ENCODE results near the gene CEMIP.

Gene CEMIP

DNA sequence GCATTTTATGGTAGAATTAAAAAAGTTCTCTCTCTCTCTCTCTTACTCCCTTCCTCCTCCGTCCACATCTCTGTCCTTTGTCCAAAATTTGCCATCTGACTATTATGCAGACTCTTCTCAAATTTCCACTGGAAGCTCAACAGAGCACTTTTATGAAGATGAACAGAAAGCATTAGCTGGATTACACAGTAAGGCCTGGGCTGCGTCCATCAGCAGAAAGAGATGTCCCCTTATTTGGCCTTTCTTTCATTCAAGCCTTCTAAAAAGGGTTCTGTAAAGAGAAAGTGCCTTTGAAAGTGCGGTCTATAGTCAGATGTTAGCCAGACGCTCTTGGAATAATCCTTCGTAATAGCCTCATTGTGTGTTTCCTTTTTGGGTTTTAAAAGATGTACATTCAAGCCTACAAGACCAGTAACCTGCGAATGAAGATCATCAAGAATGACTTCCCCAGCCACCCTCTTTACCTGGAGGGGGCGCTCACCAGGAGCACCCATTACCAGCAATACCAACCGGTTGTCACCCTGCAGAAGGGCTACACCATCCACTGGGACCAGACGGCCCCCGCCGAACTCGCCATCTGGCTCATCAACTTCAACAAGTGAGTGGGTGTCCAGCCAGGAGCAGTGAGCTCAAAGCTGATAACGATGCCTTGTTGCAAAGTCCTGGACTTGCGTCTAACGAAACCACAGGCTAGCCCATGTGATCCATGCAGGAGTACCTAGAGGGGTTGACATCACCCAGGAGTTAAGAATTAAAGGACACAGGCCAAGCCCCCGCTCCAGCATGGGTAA lies 157.3 kb downstream of the CEMIP start:
- Mint-ChIP-seq H3K4me1 (peaks cover 4% of the 10 kb centered on the region), H3K27ac (no peak overlapping the region), H3K4me3 (no peak overlapping the region), H3K9me3 (no peaks in the 10 kb centered on the region), H3K27me3 (no peaks in the 10 kb centered on the region), H3K36me3 (peaks cover 40% of the 10 kb centered on the region)
- ATAC-seq = no peak

GRCh38 chr15:80937718-80938117 lies 158.5 kb downstream of the CEMIP start:
- Mint-ChIP-seq H3K9me3 (no peaks in the 10 kb centered on the region), H3K27ac (no peak overlapping the region), H3K4me1 (peaks cover 4% of the 10 kb centered on the region), H3K36me3 (peaks cover 52% of the 10 kb centered on the region), H3K4me3 (no peak overlapping the region), H3K27me3 (no peaks in the 10 kb centered on the region)
- no peak for ATAC-seq

DNA sequence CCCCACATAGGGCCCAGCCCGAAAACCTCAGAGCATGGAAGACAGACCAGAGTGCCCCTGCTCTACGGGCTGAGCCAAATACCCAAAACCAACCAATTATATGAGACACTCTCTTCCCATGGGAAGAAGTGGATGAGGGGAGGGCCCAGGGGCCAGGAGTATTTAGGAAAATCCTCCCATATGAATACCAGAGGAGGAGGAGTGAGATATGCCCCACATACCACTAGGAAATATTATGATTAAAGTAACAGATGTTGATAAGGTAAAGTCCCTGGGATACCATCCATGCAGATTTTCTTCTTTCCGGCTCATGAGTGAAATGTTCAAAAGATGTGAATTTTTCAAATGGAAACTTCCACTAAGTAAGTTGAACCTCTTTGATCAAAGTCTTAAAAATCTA lies 160.0 kb downstream of the CEMIP start:
- ATAC-seq = no peak
- Mint-ChIP-seq H3K36me3 (peaks cover 67% of the 10 kb centered on the region), H3K4me3 (no peak overlapping the region), H3K27me3 (no peaks in the 10 kb centered on the region), H3K4me1 (peaks cover 4% of the 10 kb centered on the region), H3K27ac (no peak overlapping the region), H3K9me3 (no peaks in the 10 kb centered on the region)

DNA sequence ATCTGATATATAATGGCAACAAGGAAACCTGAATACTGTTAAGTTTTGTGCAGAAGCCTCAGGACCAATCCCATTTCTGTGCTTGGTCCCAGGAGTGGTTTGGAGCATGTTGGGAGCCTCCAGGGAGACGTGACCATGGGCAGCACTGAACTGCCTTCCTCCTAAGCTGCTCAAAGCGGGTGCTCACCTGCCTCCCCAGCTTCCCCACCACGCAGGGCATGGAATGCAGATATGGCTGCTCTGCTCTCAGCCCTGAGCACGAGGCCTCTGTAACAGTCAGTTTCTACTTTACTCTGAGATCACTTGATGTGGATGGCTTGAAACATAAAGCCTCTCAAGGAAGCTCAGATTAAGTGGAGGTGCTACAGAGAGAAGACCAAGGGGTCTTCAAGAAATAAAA lies 161.2 kb downstream of the CEMIP start:
- Mint-ChIP-seq H3K36me3 (peaks cover 65% of the 10 kb centered on the region), H3K4me3 (no peak overlapping the region), H3K27me3 (no peaks in the 10 kb centered on the region), H3K9me3 (no peaks in the 10 kb centered on the region), H3K4me1 (peaks cover 2% of the 10 kb centered on the region), H3K27ac (no peak overlapping the region)
- ATAC-seq = no peak

DNA sequence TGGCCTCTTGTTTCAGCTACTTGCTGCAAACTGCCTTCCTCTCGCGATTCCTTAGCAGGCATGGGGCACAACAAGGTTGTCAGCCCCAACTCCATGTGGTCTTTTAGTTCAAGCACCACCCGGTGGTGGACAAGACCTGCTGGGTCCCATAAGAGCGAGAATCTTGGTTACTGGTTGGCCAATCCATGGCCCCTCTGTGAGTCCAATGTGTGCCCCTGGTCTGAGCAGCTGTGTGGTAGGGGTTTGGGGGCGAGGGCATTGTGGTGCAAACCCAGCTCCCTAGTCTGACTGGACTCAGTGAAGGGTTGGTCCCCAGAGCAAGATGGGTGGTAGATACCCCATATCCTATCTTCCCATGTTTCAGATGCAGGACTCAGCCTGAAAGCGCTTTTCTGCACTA lies 161.7 kb downstream of the CEMIP start:
- H3K27ac Mint-ChIP-seq = no peak overlapping the region
- peaks cover 7% of the 10 kb centered on the region for H3K4me1 Mint-ChIP-seq
- H3K36me3 Mint-ChIP-seq = peaks cover 70% of the 10 kb centered on the region
- H3K9me3 Mint-ChIP-seq = no peaks in the 10 kb centered on the region
- no peak overlapping the region for H3K4me3 Mint-ChIP-seq
- ATAC-seq = no peak
- no peaks in the 10 kb centered on the region for H3K27me3 Mint-ChIP-seq

DNA sequence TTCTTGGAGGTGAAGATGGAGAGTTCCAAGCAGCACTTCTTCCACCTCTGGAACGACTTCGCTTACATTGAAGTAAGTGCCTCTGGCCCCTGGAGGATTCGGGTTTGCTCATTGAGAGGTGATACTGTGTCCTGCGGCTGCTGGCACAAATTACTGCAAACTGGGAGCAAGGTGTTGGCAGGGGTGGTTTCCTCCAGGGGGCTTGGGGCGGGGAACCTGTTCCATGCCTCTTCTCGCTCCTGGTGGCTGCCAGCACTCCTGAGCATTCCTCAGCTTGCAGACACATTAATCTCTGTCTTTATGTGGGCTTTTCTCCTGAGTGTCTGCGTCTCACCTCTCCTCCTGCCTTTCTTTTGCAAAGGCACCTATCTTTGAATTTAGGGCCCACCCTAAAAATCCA lies 163.1 kb downstream of the CEMIP start:
- Mint-ChIP-seq H3K27me3 (no peaks in the 10 kb centered on the region), H3K4me3 (no peak overlapping the region), H3K9me3 (no peaks in the 10 kb centered on the region), H3K4me1 (peaks cover 16% of the 10 kb centered on the region), H3K27ac (no peak overlapping the region), H3K36me3 (peaks cover 71% of the 10 kb centered on the region)
- no peak for ATAC-seq

- H3K27ac Mint-ChIP-seq = no peak overlapping the region
- peaks cover 16% of the 10 kb centered on the region for H3K4me1 Mint-ChIP-seq
- peaks cover 74% of the 10 kb centered on the region for H3K36me3 Mint-ChIP-seq
- H3K27me3 Mint-ChIP-seq = no peaks in the 10 kb centered on the region
- H3K4me3 Mint-ChIP-seq = no peak overlapping the region
- no peak for ATAC-seq
- H3K9me3 Mint-ChIP-seq = no peaks in the 10 kb centered on the region
Observed at GRCh38 chr15:80942746-80943565, 163.8 kb downstream of the CEMIP start.

GRCh38 chr15:80944818-80945217 lies 165.6 kb downstream of the CEMIP start:
- no peak overlapping the region for H3K4me3 Mint-ChIP-seq
- no peak for ATAC-seq
- peaks cover 92% of the 10 kb centered on the region for H3K36me3 Mint-ChIP-seq
- no peak overlapping the region for H3K27ac Mint-ChIP-seq
- peaks cover 16% of the 10 kb centered on the region for H3K4me1 Mint-ChIP-seq
- no peaks in the 10 kb centered on the region for H3K9me3 Mint-ChIP-seq
- no peaks in the 10 kb centered on the region for H3K27me3 Mint-ChIP-seq

- Mint-ChIP-seq H3K9me3 (no peaks in the 10 kb centered on the region), H3K4me1 (peaks cover 16% of the 10 kb centered on the region), H3K27me3 (no peaks in the 10 kb centered on the region), H3K4me3 (no peak overlapping the region), H3K27ac (no peak overlapping the region), H3K36me3 (peaks cover 92% of the 10 kb centered on the region)
- ATAC-seq = peak; percentile 68
Observed at GRCh38 chr15:80945605-80946004, 166.4 kb downstream of the CEMIP start.

GRCh38 chr15:80946576-80946975 lies 167.4 kb downstream of the CEMIP start:
- H3K27ac Mint-ChIP-seq = no peak overlapping the region
- no peaks in the 10 kb centered on the region for H3K27me3 Mint-ChIP-seq
- H3K4me3 Mint-ChIP-seq = no peak overlapping the region
- peaks cover 16% of the 10 kb centered on the region for H3K4me1 Mint-ChIP-seq
- H3K9me3 Mint-ChIP-seq = no peaks in the 10 kb centered on the region
- ATAC-seq = no peak
- peaks cover 93% of the 10 kb centered on the region for H3K36me3 Mint-ChIP-seq

DNA sequence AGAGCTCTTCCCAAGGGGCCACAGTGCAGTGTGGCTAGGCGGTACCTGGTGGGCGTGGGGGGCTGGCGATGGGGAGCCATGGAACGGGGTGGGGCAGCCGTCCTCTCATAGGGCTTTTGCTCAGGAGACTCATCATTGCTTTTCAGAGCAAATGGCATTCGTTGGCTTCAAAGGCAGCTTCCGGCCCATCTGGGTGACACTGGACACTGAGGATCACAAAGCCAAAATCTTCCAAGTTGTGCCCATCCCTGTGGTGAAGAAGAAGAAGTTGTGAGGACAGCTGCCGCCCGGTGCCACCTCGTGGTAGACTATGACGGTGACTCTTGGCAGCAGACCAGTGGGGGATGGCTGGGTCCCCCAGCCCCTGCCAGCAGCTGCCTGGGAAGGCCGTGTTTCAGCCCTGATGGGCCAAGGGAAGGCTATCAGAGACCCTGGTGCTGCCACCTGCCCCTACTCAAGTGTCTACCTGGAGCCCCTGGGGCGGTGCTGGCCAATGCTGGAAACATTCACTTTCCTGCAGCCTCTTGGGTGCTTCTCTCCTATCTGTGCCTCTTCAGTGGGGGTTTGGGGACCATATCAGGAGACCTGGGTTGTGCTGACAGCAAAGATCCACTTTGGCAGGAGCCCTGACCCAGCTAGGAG lies 169.6 kb downstream of the CEMIP start:
- Mint-ChIP-seq H3K27me3 (no peaks in the 10 kb centered on the region), H3K4me1 (peaks cover 16% of the 10 kb centered on the region), H3K4me3 (no peak overlapping the region), H3K9me3 (no peaks in the 10 kb centered on the region), H3K36me3 (peaks cover 90% of the 10 kb centered on the region), H3K27ac (no peak overlapping the region)
- ATAC-seq = no peak

- Mint-ChIP-seq H3K27me3 (no peaks in the 10 kb centered on the region), H3K4me1 (peaks cover 16% of the 10 kb centered on the region), H3K4me3 (no peak overlapping the region), H3K27ac (no peak overlapping the region), H3K9me3 (no peaks in the 10 kb centered on the region), H3K36me3 (peaks cover 88% of the 10 kb centered on the region)
- ATAC-seq = no peak
Observed at GRCh38 chr15:80949756-80950155, 170.6 kb downstream of the CEMIP start.

- peaks cover 16% of the 10 kb centered on the region for H3K4me1 Mint-ChIP-seq
- ATAC-seq = no peak
- H3K36me3 Mint-ChIP-seq = peaks cover 84% of the 10 kb centered on the region
- no peaks in the 10 kb centered on the region for H3K27me3 Mint-ChIP-seq
- H3K27ac Mint-ChIP-seq = no peak overlapping the region
- no peaks in the 10 kb centered on the region for H3K9me3 Mint-ChIP-seq
- H3K4me3 Mint-ChIP-seq = no peak overlapping the region
Observed at GRCh38 chr15:80950291-80951078, 171.3 kb downstream of the CEMIP start.

- H3K4me1 Mint-ChIP-seq = peaks cover 14% of the 10 kb centered on the region
- no peak for ATAC-seq
- H3K36me3 Mint-ChIP-seq = peaks cover 76% of the 10 kb centered on the region
- H3K4me3 Mint-ChIP-seq = no peak overlapping the region
- H3K27me3 Mint-ChIP-seq = no peaks in the 10 kb centered on the region
- H3K9me3 Mint-ChIP-seq = no peaks in the 10 kb centered on the region
- H3K27ac Mint-ChIP-seq = no peak overlapping the region
Observed at GRCh38 chr15:80951941-80952340, 172.8 kb downstream of the CEMIP start.
